ENCODE measurements around the gene TNFRSF11A.

DNA sequence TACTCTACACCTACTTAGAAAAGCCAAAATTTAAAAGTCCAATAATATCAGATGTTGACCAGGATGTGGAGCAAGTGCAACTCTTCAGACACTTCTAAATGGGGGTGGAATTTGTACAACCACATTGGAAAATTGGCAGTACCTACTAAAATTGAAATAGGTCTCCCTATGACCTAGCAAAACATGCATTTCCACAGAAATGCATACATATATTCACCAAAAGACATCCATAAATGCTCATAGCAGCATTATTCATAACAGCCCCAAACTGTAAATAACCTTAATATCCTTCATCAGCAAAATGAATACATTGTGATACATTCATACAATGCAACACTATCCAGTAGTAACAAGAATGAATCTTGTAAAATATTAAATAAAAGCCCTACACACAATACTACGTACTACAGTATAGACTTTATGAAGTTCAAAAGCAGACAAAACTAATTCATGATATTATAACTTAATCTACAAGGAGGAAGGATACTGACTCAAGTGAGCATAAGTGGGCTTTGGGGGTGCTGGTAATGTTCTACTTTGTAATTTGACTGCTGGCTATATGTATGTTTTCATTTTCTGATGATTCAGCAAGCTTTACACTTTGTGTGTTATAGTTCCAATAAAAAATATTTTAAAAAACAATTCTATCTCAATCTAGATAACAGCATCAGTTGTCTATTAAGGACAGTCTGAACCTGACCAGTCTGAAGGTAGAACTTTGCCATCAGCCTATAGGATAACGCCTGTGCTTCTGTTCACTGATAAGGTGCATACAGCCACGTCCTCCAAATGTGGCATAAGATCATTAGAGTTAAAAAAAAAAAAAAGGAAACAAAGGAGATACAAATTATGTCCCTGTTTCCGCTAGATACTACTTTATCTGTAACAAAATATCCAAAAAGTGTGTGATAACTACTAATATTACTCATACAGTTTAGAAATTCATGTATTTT lies 6.6 kb upstream of the TNFRSF11A start:
- TF ChIP-seq CTCF (IDR thresholded peaks at IDR 0.05 in 8 of 11, conservative IDR thresholded peaks at IDR 0.05 in 3 of 11) = no peak
- TF ChIP-seq POLR2A (IDR thresholded peaks at IDR 0.05) = no peak

All from spleen (tissue), 7 donors.